ENCODE measurements around the gene FBXO3.

- TF ChIP-seq CTCF (IDR thresholded peaks at IDR 0.05 in 2 of 3, conservative IDR thresholded peaks at IDR 0.05 in 1 of 3; ENCODE audit: insufficient read depth in 2 of 3, low read depth in 1 of 3, low read length in 3 of 3) (no peak), HMG20B (CRISPR knock-in tag; IDR thresholded peaks at IDR 0.05) (no peak), ZSCAN29 (IDR thresholded peaks at IDR 0.05) (no peak), BRD4 (IDR thresholded peaks at IDR 0.05) (no peak), ATF4 (CRISPR knock-in tag; IDR thresholded peaks at IDR 0.05) (no peak), SRSF3 (IDR thresholded peaks at IDR 0.05; ENCODE audit: insufficient read depth, low read length) (no peak), ZNF431 (CRISPR knock-in tag; IDR thresholded peaks at IDR 0.05) (no peak), ZNF76 (CRISPR knock-in tag; IDR thresholded peaks at IDR 0.05; ENCODE audit: borderline replicate concordance) (no peak), CEBPB (tag; IDR thresholded peaks at IDR 0.05) (no peak), POLR3A (IDR thresholded peaks at IDR 0.05; ENCODE audit: borderline replicate concordance, extremely low read depth, insufficient read depth, insufficient read length) (no peak), TBP (optimal IDR thresholded peaks at IDR 0.05; ENCODE audit: low read depth, low read length) (no peak), MAX (CRISPR knock-in tag; IDR thresholded peaks at IDR 0.05) (no peak), E2F4 (CRISPR knock-in tag; IDR thresholded peaks at IDR 0.05; ENCODE audit: low read depth) (no peak)
These were observed 74.2 kb downstream of the FBXO3 start for GRCh38 chr11:33700063-33700501.
